Measurements from ENCODE around the gene B3GLCT. TPM values are rescaled to one million over a fixed set of nuclear protein-coding genes. Genes with fewer than 3 reads are reported as not detected.

Gene B3GLCT
- total RNA-seq, 2 donors from 2014 or later = 2.8 to 3.1 TPM

DNA sequence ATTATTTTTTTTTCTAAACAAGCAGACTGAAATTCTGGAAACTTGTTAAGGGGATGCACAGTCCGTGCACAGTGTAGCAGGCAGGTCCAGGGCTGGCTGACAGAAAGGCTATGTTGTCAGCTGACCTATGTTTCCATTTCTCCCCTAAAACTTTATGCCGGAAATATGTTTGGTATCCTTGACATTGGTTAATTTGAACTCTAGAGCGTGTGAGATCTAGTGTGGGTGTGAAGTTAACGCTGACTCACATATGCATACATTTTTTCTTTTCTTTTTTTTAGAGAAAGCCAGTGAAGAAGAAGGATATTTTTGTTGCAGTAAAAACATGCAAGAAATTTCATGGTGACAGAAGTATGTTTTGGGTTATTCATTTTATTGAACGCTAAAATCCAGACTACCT is 76.6 kb downstream of the B3GLCT start:
- no peak for TF ChIP-seq CTCF (IDR thresholded peaks at IDR 0.05)
- H3K9me3 ChIP-seq = no peaks in the 10 kb centered on the region
- H3K36me3 ChIP-seq = no peaks in the 10 kb centered on the region
- no peak overlapping the region for H3K4me3 ChIP-seq
- no peak overlapping the region for H3K9ac ChIP-seq (ENCODE audit: low read depth in 2 of 2, low read length in 2 of 2)
- no peak overlapping the region for H3K27ac ChIP-seq
- intact Hi-C loops (cut with DNase I) = no loop called here
- H3K4me1 ChIP-seq = no peaks in the 10 kb centered on the region
- no peak for DNase-seq
- H3K27me3 ChIP-seq = no peaks in the 10 kb centered on the region

GRCh38 chr13:31278869-31279268 is 79.1 kb downstream of the B3GLCT start:
- Histone ChIP-seq H3K27ac (no peak overlapping the region), H3K27me3 (no peaks in the 10 kb centered on the region), H3K4me3 (no peak overlapping the region), H3K36me3 (no peaks in the 10 kb centered on the region), H3K9ac (ENCODE audit: low read depth in 2 of 2, low read length in 2 of 2) (no peak overlapping the region), H3K4me1 (no peaks in the 10 kb centered on the region), H3K9me3 (no peaks in the 10 kb centered on the region)
- DNase-seq = no peak
- TF ChIP-seq CTCF (IDR thresholded peaks at IDR 0.05) = no peak
- intact Hi-C loops (cut with DNase I) = no loop called here

DNA sequence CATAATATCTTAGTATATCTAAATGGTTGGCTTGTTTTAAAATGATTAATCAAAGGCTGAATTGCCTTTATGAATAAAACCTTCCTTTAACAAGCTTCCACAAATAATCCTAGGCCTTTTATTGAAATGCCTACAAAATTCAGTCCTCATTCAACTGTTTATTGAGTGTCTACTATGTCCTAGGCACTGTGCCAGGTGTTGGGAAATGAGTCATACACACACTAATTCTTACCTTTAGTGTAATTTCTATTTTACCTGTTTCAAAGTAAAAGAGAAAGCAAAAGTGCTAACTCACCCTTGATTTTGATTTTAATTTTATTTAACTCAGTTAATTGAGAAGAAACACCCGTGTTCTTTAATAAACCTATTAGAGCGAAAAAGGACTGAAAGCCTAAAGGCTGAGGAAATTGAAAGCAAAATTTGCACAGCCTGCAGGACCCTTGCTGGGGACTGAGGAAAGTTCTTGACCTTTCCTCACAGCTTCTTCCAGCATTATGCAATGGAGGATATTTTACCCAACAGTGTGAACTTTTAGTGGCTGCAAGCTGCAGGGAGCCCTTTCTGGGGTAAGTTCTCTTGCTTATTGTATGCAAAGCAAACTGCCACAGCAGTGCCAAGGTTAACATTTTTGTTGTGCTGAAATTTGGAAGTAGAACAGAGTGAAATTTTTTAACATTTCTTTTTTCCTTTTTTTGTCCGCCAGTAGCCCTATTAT is 83.1 kb downstream of the B3GLCT start:
- H3K27ac ChIP-seq = no peak overlapping the region
- TF ChIP-seq CTCF (IDR thresholded peaks at IDR 0.05) = no peak
- no peak overlapping the region for H3K4me3 ChIP-seq
- no peaks in the 10 kb centered on the region for H3K36me3 ChIP-seq
- H3K9ac ChIP-seq (ENCODE audit: low read depth in 2 of 2, low read length in 2 of 2) = no peak overlapping the region
- H3K9me3 ChIP-seq = no peaks in the 10 kb centered on the region
- DNase-seq = no peak
- intact Hi-C loops (cut with DNase I) = no loop called here
- no peaks in the 10 kb centered on the region for H3K27me3 ChIP-seq
- H3K4me1 ChIP-seq = no peaks in the 10 kb centered on the region

DNA sequence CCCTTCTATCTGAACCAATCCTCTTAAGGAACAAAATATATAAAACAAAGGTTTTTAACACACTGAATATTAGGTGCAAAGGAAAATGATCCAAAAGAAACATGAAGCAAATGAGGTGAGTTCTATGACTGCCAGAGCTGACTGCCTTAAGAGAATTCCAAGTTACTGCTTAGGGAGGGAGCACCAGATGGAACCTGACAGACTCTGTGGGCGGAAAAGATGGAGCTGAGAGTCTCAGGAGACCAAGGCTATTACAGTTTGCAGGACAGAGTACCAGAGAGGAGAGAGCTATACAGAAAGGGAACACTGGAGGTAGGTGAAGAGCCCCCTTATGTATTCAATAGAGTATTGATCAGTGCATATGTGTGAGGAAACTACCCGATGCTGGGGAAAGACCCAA is 87.2 kb downstream of the B3GLCT start:
- no peaks in the 10 kb centered on the region for H3K27me3 ChIP-seq
- no peak for TF ChIP-seq CTCF (IDR thresholded peaks at IDR 0.05)
- no peaks in the 10 kb centered on the region for H3K4me1 ChIP-seq
- no peaks in the 10 kb centered on the region for H3K36me3 ChIP-seq
- H3K27ac ChIP-seq = no peak overlapping the region
- no peak for DNase-seq
- no peaks in the 10 kb centered on the region for H3K9me3 ChIP-seq
- H3K4me3 ChIP-seq = no peak overlapping the region
- intact Hi-C loops (cut with DNase I) = no loop called here
- H3K9ac ChIP-seq (ENCODE audit: low read depth in 2 of 2, low read length in 2 of 2) = no peak overlapping the region

GRCh38 chr13:31301119-31301518 is 101.3 kb downstream of the B3GLCT start:
- intact Hi-C loops (cut with DNase I) = no loop called here
- Histone ChIP-seq H3K9me3 (no peaks in the 10 kb centered on the region), H3K4me1 (no peaks in the 10 kb centered on the region), H3K27me3 (no peaks in the 10 kb centered on the region), H3K27ac (no peak overlapping the region), H3K4me3 (no peak overlapping the region), H3K36me3 (no peaks in the 10 kb centered on the region), H3K9ac (ENCODE audit: low read depth in 2 of 2, low read length in 2 of 2) (no peak overlapping the region)
- no peak for TF ChIP-seq CTCF (IDR thresholded peaks at IDR 0.05)
- DNase-seq = no peak

Data from colonic mucosa (tissue), 4 donors.